Activated naive CD8-positive, alpha-beta T cell (primary cell): ENCODE measurements around the gene AGAP1.

ENCODE experiments used
- H3K27ac Mint-ChIP-seq: one replicate; pipeline ENCODE4 v1.8.0; 2021; ENCODE audit warnings: mixed read lengths
- H3K27me3 Mint-ChIP-seq: one replicate; pipeline ENCODE4 v1.8.0; 2021; ENCODE audit warnings: mixed read lengths
- H3K36me3 Mint-ChIP-seq: one replicate; pipeline ENCODE4 v1.8.0; 2021; ENCODE audit warnings: mixed read lengths
- H3K4me1 Mint-ChIP-seq: one replicate; pipeline ENCODE4 v1.8.0; 2021; ENCODE audit warnings: low read depth, mixed read lengths
- H3K4me3 Mint-ChIP-seq: one replicate; pipeline ENCODE4 v1.8.0; 2021; ENCODE audit warnings: mild to moderate bottlenecking, mixed read lengths
- H3K9me3 Mint-ChIP-seq: one replicate; pipeline ENCODE4 v1.8.0; 2021; ENCODE audit warnings: low read depth, mixed read lengths

Gene AGAP1

GRCh38 chr2:236045251-236046235 lies 551.7 kb downstream of the AGAP1 start:
- Mint-ChIP-seq H3K4me3 (no peak overlapping the region), H3K36me3 (no peaks in the 10 kb centered on the region), H3K27me3 (peaks cover 7% of the 10 kb centered on the region), H3K27ac (no peak overlapping the region), H3K9me3 (no peaks in the 10 kb centered on the region), H3K4me1 (peaks cover 8% of the 10 kb centered on the region)

GRCh38 chr2:236046715-236047114 lies 552.9 kb downstream of the AGAP1 start:
- Mint-ChIP-seq H3K4me3 (no peak overlapping the region), H3K9me3 (no peaks in the 10 kb centered on the region), H3K27ac (no peak overlapping the region), H3K27me3 (peaks cover 6% of the 10 kb centered on the region), H3K36me3 (no peaks in the 10 kb centered on the region), H3K4me1 (peaks cover 8% of the 10 kb centered on the region)

GRCh38 chr2:236047176-236047575 lies 553.3 kb downstream of the AGAP1 start:
- H3K27ac Mint-ChIP-seq, result no peak overlapping the region
- H3K36me3 Mint-ChIP-seq, result no peaks in the 10 kb centered on the region
- H3K27me3 Mint-ChIP-seq, result peaks cover 4% of the 10 kb centered on the region
- H3K4me3 Mint-ChIP-seq, result no peak overlapping the region
- H3K4me1 Mint-ChIP-seq, result peaks cover 8% of the 10 kb centered on the region
- no peaks in the 10 kb centered on the region for H3K9me3 Mint-ChIP-seq

- Mint-ChIP-seq H3K9me3 (no peaks in the 10 kb centered on the region), H3K4me1 (peaks cover 8% of the 10 kb centered on the region), H3K36me3 (no peaks in the 10 kb centered on the region), H3K27me3 (peaks cover 7% of the 10 kb centered on the region), H3K4me3 (no peak overlapping the region), H3K27ac (no peak overlapping the region)
These were observed 554.2 kb downstream of the AGAP1 start for GRCh38 chr2:236047886-236048540.

GRCh38 chr2:236049981-236050380 lies 556.1 kb downstream of the AGAP1 start:
- H3K4me3 Mint-ChIP-seq, result no peak overlapping the region
- H3K4me1 Mint-ChIP-seq, result peaks cover 8% of the 10 kb centered on the region
- no peaks in the 10 kb centered on the region for H3K36me3 Mint-ChIP-seq
- H3K27ac Mint-ChIP-seq, result no peak overlapping the region
- H3K27me3 Mint-ChIP-seq, result peaks cover 11% of the 10 kb centered on the region
- no peaks in the 10 kb centered on the region for H3K9me3 Mint-ChIP-seq

- no peak overlapping the region for H3K4me3 Mint-ChIP-seq
- H3K4me1 Mint-ChIP-seq, result peaks cover 8% of the 10 kb centered on the region
These were observed 557.5 kb downstream of the AGAP1 start for GRCh38 chr2:236051351-236051750.

GRCh38 chr2:236051806-236052205 lies 558.0 kb downstream of the AGAP1 start:
- peaks cover 10% of the 10 kb centered on the region for H3K27me3 Mint-ChIP-seq
- H3K36me3 Mint-ChIP-seq, result no peaks in the 10 kb centered on the region
- no peaks in the 10 kb centered on the region for H3K9me3 Mint-ChIP-seq
- H3K4me3 Mint-ChIP-seq, result no peak overlapping the region
- no peak overlapping the region for H3K27ac Mint-ChIP-seq
- peaks cover 8% of the 10 kb centered on the region for H3K4me1 Mint-ChIP-seq

More at GRCh38 chr2:236051351-236051750, 557.5 kb downstream of the AGAP1 start:
- Mint-ChIP-seq H3K36me3 (no peaks in the 10 kb centered on the region), H3K27me3 (peaks cover 11% of the 10 kb centered on the region), H3K9me3 (no peaks in the 10 kb centered on the region), H3K27ac (no peak overlapping the region)

GRCh38 chr2:236052206-236052605 lies 558.4 kb downstream of the AGAP1 start:
- Mint-ChIP-seq H3K4me1 (peaks cover 8% of the 10 kb centered on the region), H3K9me3 (no peaks in the 10 kb centered on the region), H3K27ac (no peak overlapping the region), H3K27me3 (peaks cover 11% of the 10 kb centered on the region), H3K36me3 (no peaks in the 10 kb centered on the region), H3K4me3 (no peak overlapping the region)

GRCh38 chr2:236052926-236053821 lies 559.3 kb downstream of the AGAP1 start:
- H3K4me3 Mint-ChIP-seq, result no peak overlapping the region
- peaks cover 11% of the 10 kb centered on the region for H3K27me3 Mint-ChIP-seq

GRCh38 chr2:236054125-236054524 lies 560.3 kb downstream of the AGAP1 start:
- peaks cover 8% of the 10 kb centered on the region for H3K4me1 Mint-ChIP-seq

More at GRCh38 chr2:236052926-236053821, 559.3 kb downstream of the AGAP1 start:
- no peak overlapping the region for H3K27ac Mint-ChIP-seq
- no peaks in the 10 kb centered on the region for H3K36me3 Mint-ChIP-seq
- H3K9me3 Mint-ChIP-seq, result peaks cover 3% of the 10 kb centered on the region
- H3K4me1 Mint-ChIP-seq, result peaks cover 8% of the 10 kb centered on the region

GRCh38 chr2:236054621-236055305 lies 560.9 kb downstream of the AGAP1 start:
- Mint-ChIP-seq H3K9me3 (peaks cover 8% of the 10 kb centered on the region), H3K27ac (no peak overlapping the region), H3K27me3 (peaks cover 11% of the 10 kb centered on the region), H3K4me3 (no peak overlapping the region), H3K36me3 (no peaks in the 10 kb centered on the region), H3K4me1 (peaks cover 5% of the 10 kb centered on the region)

More at GRCh38 chr2:236054125-236054524, 560.3 kb downstream of the AGAP1 start:
- Mint-ChIP-seq H3K9me3 (peaks cover 8% of the 10 kb centered on the region), H3K4me3 (no peak overlapping the region), H3K27ac (no peak overlapping the region), H3K27me3 (peaks cover 11% of the 10 kb centered on the region), H3K36me3 (no peaks in the 10 kb centered on the region)

GRCh38 chr2:236055471-236055870 lies 561.6 kb downstream of the AGAP1 start:
- H3K4me1 Mint-ChIP-seq, result no peaks in the 10 kb centered on the region
- H3K36me3 Mint-ChIP-seq, result no peaks in the 10 kb centered on the region
- H3K27me3 Mint-ChIP-seq, result peaks cover 11% of the 10 kb centered on the region
- H3K27ac Mint-ChIP-seq, result no peak overlapping the region
- no peak overlapping the region for H3K4me3 Mint-ChIP-seq
- H3K9me3 Mint-ChIP-seq, result peaks cover 8% of the 10 kb centered on the region

- H3K27me3 Mint-ChIP-seq, result peaks cover 9% of the 10 kb centered on the region
- peaks cover 8% of the 10 kb centered on the region for H3K9me3 Mint-ChIP-seq
- no peak overlapping the region for H3K4me3 Mint-ChIP-seq
- no peaks in the 10 kb centered on the region for H3K36me3 Mint-ChIP-seq
- H3K27ac Mint-ChIP-seq, result no peak overlapping the region
- no peaks in the 10 kb centered on the region for H3K4me1 Mint-ChIP-seq
These were observed 562.3 kb downstream of the AGAP1 start for GRCh38 chr2:236056141-236056540.

- Mint-ChIP-seq H3K4me1 (no peaks in the 10 kb centered on the region), H3K9me3 (peaks cover 8% of the 10 kb centered on the region), H3K27me3 (peaks cover 9% of the 10 kb centered on the region), H3K27ac (no peak overlapping the region), H3K4me3 (no peak overlapping the region), H3K36me3 (no peaks in the 10 kb centered on the region)
These were observed 563.5 kb downstream of the AGAP1 start for GRCh38 chr2:236057375-236057774.
